Endodermal cell (in vitro differentiated cells): ENCODE measurements around the gene CAMTA1. TPM values are rescaled to one million over a fixed set of nuclear protein-coding genes. Genes with fewer than 3 reads are reported as not detected.

Experiments used
- DNase-seq: peaks from one replicate; pipeline ENCODE4 v3.0.0-alpha.2; 2017
- H3K27ac ChIP-seq: 2 replicates; pipeline ENCODE4 v1.5.1; 2013; ENCODE audit warnings: mild to moderate bottlenecking, low read depth, low read length, moderate library complexity
- H3K27me3 ChIP-seq: 2 replicates; pipeline ENCODE4 v1.6.1; 2013; ENCODE audit warnings: mild to moderate bottlenecking, low read length, moderate library complexity; ENCODE audit not compliant: insufficient read depth, control insufficient read depth, poor library complexity, severe bottlenecking
- H3K36me3 ChIP-seq: 2 replicates; pipeline ENCODE4 v1.7.0; 2013; ENCODE audit warnings: mild to moderate bottlenecking, low read length, moderate library complexity; ENCODE audit not compliant: control insufficient read depth, insufficient read depth
- H3K4me1 ChIP-seq: one replicate; pipeline ENCODE4 v1.7.0; 2013; ENCODE audit warnings: low read length; ENCODE audit not compliant: control insufficient read depth, insufficient read depth
- H3K4me3 ChIP-seq: 2 replicates; pipeline ENCODE4 v1.5.1; 2013; ENCODE audit warnings: mild to moderate bottlenecking, low read length, moderate library complexity
- H3K9ac ChIP-seq: 2 replicates; pipeline ENCODE4 v1.6.1; 2013; ENCODE audit warnings: mild to moderate bottlenecking, low read length, moderate library complexity; ENCODE audit not compliant: poor library complexity, severe bottlenecking; ENCODE audit errors: extremely low read depth
- H3K9me3 ChIP-seq: 2 replicates; pipeline ENCODE4 v1.6.1; 2013; ENCODE audit warnings: mild to moderate bottlenecking, low read length, moderate library complexity; ENCODE audit not compliant: control insufficient read depth
- H3K27ac Mint-ChIP-seq: 2 replicates; pipeline ENCODE4 v1.8.0; 2020; ENCODE audit warnings: mixed read lengths
- H3K27me3 Mint-ChIP-seq: 2 replicates; pipeline ENCODE4 v1.8.0; 2021; ENCODE audit warnings: mild to moderate bottlenecking, mixed read lengths; ENCODE audit not compliant: insufficient read depth
- H3K36me3 Mint-ChIP-seq: 2 replicates; pipeline ENCODE4 v1.8.0; 2020; ENCODE audit warnings: low read depth, mixed read lengths
- H3K4me1 Mint-ChIP-seq: 2 replicates; pipeline ENCODE4 v1.8.0; 2020; ENCODE audit warnings: mixed read lengths
- H3K4me3 Mint-ChIP-seq: 2 replicates; pipeline ENCODE4 v1.8.0; 2020; ENCODE audit warnings: mild to moderate bottlenecking, moderate library complexity, mixed read lengths
- H3K9me3 Mint-ChIP-seq: 2 replicates; pipeline ENCODE4 v1.8.0; 2020; ENCODE audit warnings: mild to moderate bottlenecking, mixed read lengths
- WGBS, 2 experiments: methylation state at CpG; one replicate each; pipeline versions ENCODE4 v1.1.5 to v1.1.7; 2013; ENCODE audit warnings: missing lambda C conversion rate in 2 of 2, mixed read lengths in 1 of 2; ENCODE audit not compliant: insufficient coverage in 1 of 2, insufficient read length in 1 of 2; 5-methylcytosine and 5-hydroxymethylcytosine counted together
- total RNA-seq, 2 donors: library from RNA; stranded (reverse); fragmentation: NEBNext Ultra II Directional in 1 of 2; extraction: Animal tissue kit (Norgen Biotek cat#: 25700) in 1 of 2; gene quantifications; 2 replicates in 1 of 2; 3 replicates in 1 of 2; pipeline ENCODE4 v1.2.1, GENCODE V29; 2021
- TF ChIP-seq, protein P1 (sequence below): fragments of 200-600 bp; sonication (generic); conservative IDR thresholded peaks from 2 replicates; pipeline ENCODE4 v1.5.0; 2021; ENCODE audit warnings: antibody characterized with exemption, mild to moderate bottlenecking

The CAMTA1 gene
- total RNA-seq, 2 donors from 2014 or later, result 123 to 137 TPM

DNA sequence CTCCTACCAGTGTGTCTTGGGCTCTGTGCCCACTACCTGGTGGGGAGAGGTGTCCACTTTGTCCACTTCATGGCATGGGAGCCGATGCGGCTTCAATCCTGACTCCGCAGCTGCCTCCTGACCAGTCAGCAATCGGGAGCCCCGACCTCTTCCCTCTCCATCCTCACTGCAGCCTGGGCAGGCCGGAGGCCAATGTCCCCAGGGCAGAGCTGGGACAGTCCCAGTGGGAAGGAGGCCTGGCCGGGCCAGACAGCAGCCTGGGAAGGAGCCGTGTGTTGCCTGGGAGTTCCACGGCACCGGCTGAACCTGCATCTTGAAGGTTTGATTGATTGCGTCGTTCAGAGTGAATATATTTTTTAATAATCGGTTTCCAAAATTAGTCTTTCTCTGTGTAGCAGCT lies 654.9 kb downstream of the CAMTA1 start:
- no peaks in the 10 kb centered on the region for H3K9me3 ChIP-seq
- H3K27ac ChIP-seq, result no peak overlapping the region
- no peaks in the 10 kb centered on the region for H3K27me3 ChIP-seq
- Mint-ChIP-seq H3K27ac (no peak overlapping the region), H3K9me3 (no peaks in the 10 kb centered on the region), H3K36me3 (no peaks in the 10 kb centered on the region), H3K27me3 (peaks cover 4% of the 10 kb centered on the region), H3K4me3 (no peak overlapping the region), H3K4me1 (no peaks in the 10 kb centered on the region)
- H3K4me1 ChIP-seq, result no peaks in the 10 kb centered on the region
- H3K4me3 ChIP-seq, result no peak overlapping the region
- WGBS, 2 experiments, result 93 to 96% methylated on average over 7 to 13 of the region's 13 CpGs
- no peak overlapping the region for H3K9ac ChIP-seq
- DNase-seq, result no peak
- TF ChIP-seq, protein P1, sequence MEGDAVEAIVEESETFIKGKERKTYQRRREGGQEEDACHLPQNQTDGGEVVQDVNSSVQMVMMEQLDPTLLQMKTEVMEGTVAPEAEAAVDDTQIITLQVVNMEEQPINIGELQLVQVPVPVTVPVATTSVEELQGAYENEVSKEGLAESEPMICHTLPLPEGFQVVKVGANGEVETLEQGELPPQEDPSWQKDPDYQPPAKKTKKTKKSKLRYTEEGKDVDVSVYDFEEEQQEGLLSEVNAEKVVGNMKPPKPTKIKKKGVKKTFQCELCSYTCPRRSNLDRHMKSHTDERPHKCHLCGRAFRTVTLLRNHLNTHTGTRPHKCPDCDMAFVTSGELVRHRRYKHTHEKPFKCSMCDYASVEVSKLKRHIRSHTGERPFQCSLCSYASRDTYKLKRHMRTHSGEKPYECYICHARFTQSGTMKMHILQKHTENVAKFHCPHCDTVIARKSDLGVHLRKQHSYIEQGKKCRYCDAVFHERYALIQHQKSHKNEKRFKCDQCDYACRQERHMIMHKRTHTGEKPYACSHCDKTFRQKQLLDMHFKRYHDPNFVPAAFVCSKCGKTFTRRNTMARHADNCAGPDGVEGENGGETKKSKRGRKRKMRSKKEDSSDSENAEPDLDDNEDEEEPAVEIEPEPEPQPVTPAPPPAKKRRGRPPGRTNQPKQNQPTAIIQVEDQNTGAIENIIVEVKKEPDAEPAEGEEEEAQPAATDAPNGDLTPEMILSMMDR, result no peak
- H3K36me3 ChIP-seq, result no peaks in the 10 kb centered on the region

DNA sequence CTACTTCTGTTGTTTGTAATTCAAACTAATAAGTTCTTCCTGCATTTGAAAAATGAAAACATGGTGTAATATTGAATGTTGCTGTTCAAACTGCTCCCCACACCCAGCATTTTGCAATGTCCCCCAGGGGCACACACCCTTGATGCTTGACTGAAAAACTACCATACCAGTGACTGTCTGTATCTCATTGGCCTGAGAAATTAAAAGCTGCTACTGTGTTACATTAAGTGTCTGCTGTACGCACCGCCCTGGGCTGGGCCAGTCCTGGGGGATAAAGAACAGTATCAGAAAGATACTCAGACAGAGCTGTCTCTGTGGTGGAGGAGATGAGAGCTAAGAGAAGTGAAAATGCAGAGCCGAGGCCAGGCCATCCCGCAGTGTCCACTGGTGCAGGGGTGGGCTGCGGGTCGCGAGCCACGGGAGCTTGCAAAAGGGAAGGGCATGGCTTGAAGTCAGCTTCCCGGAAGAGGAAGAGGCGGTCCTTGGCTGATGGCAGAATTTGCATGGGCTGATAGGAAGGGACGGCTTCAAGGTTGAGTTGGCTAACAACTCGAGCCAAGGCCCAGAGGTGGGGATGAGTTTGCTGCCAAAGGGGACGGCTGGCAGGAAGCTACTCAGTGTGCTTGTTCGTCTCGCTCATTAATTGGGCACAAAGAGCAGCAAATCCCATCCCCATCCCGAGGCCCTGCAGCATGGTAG lies 656.0 kb downstream of the CAMTA1 start:
- H3K9me3 Mint-ChIP-seq, result no peaks in the 10 kb centered on the region
- Histone ChIP-seq H3K4me3 (no peak overlapping the region), H3K4me1 (no peaks in the 10 kb centered on the region), H3K27me3 (no peaks in the 10 kb centered on the region), H3K27ac (peak overlapping the region; percentile 29), H3K9ac (no peak overlapping the region), H3K36me3 (no peaks in the 10 kb centered on the region), H3K9me3 (no peaks in the 10 kb centered on the region)
- whole genome bisulfite sequencing, 2 experiments, result 93 to 94% methylated on average over 15 to 16 of the region's 16 CpGs
- H3K4me1 Mint-ChIP-seq, result no peaks in the 10 kb centered on the region
- no peak overlapping the region for H3K27ac Mint-ChIP-seq
- H3K27me3 Mint-ChIP-seq, result peaks cover 4% of the 10 kb centered on the region
- no peak for DNase-seq
- TF ChIP-seq, protein P1, result no peak
- H3K36me3 Mint-ChIP-seq, result no peaks in the 10 kb centered on the region
- no peak overlapping the region for H3K4me3 Mint-ChIP-seq

DNA sequence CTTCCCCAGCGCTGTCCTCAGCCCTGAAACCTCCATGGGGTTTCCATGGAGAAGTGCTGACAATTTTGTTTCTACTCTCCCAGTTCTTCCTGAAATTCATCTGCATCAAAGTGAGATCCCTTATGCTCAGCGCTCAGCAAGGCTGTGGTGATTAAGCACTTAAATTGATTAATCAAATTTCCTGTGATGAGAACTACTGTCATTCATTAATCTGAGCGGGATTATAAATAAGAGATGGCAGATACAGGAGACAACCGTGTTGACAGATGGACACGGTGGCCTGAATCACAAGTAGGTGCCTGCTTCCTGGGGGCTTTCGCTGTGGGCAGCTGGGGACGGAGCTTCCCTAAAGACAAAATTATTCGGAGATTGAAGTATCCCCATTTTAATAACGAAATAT lies 656.8 kb downstream of the CAMTA1 start:
- Mint-ChIP-seq H3K4me1 (no peaks in the 10 kb centered on the region), H3K27ac (no peak overlapping the region), H3K9me3 (no peaks in the 10 kb centered on the region), H3K36me3 (no peaks in the 10 kb centered on the region), H3K27me3 (peaks cover 4% of the 10 kb centered on the region), H3K4me3 (no peak overlapping the region)
- WGBS, 2 experiments, result 93 to 95% methylated on average over 7 to 9 of the region's 9 CpGs
- DNase-seq, result no peak
- TF ChIP-seq, protein P1, result no peak
- Histone ChIP-seq H3K4me3 (no peak overlapping the region), H3K9ac (no peak overlapping the region), H3K36me3 (no peaks in the 10 kb centered on the region), H3K4me1 (no peaks in the 10 kb centered on the region), H3K27me3 (no peaks in the 10 kb centered on the region), H3K27ac (no peak overlapping the region), H3K9me3 (no peaks in the 10 kb centered on the region)
